ENCODE data around the gene PLCB1.

DNA sequence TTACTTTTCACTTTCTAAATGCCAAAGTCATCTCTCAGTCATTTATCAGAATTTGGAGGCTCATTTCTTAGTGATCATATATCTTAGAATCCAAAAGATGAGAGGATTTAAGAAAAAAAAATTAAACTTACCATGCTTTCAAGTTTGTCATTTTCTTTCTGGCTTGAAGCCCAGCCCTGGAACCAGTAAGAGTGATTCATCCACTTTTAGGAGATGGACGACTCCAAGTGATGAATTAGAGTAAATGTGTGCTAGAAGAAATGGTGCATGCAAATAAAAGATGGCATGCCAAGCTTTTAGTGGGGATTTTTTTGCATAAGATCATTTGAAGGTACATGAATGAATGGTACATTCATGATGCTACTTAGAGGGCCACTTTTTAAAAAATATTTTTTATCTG, 20.1 kb downstream of the PLCB1 start:
- TF ChIP-seq, protein P1, sequence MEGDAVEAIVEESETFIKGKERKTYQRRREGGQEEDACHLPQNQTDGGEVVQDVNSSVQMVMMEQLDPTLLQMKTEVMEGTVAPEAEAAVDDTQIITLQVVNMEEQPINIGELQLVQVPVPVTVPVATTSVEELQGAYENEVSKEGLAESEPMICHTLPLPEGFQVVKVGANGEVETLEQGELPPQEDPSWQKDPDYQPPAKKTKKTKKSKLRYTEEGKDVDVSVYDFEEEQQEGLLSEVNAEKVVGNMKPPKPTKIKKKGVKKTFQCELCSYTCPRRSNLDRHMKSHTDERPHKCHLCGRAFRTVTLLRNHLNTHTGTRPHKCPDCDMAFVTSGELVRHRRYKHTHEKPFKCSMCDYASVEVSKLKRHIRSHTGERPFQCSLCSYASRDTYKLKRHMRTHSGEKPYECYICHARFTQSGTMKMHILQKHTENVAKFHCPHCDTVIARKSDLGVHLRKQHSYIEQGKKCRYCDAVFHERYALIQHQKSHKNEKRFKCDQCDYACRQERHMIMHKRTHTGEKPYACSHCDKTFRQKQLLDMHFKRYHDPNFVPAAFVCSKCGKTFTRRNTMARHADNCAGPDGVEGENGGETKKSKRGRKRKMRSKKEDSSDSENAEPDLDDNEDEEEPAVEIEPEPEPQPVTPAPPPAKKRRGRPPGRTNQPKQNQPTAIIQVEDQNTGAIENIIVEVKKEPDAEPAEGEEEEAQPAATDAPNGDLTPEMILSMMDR (conservative IDR thresholded peaks at IDR 0.05 in 1 of 2, IDR thresholded peaks at IDR 0.05 in 1 of 2; ENCODE audit: extremely low read depth in 1 of 2, insufficient read depth in 1 of 2, low read depth in 1 of 2, low read length in 2 of 2) = no peak
- TF ChIP-seq EZH2 (IDR thresholded peaks at IDR 0.05; ENCODE audit: borderline replicate concordance, low read length) = no peak
